Activated T-cell treated with anti-CD3 and anti-CD28 coated beads for 48 hours (primary cell): ENCODE results near the gene CST1.

Experiments used
- DNase-seq: peaks from one replicate; pipeline ENCODE4 v3.0.0-alpha.2; 2020; ENCODE audit warnings: low read depth

Gene CST1

DNA sequence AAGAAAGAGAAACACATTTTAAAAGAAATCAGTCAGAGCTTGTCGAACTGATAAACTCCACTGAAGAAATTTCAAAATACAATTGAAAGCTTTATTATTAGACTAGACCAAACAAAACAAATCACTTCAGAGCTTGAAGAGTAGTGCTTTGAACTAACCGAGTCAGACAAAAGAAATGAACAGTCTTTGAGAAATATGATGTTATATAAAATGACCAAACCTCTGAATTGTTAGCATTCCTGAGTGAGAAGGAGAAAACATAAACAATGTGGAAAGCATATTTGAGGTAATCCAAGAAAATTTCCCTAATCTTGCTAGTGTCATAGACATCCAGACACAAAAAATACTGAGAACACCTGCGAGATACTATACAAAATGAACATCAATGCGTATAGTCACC, 48.7 kb downstream of the CST1 start:
- DNase-seq, result no peak

DNA sequence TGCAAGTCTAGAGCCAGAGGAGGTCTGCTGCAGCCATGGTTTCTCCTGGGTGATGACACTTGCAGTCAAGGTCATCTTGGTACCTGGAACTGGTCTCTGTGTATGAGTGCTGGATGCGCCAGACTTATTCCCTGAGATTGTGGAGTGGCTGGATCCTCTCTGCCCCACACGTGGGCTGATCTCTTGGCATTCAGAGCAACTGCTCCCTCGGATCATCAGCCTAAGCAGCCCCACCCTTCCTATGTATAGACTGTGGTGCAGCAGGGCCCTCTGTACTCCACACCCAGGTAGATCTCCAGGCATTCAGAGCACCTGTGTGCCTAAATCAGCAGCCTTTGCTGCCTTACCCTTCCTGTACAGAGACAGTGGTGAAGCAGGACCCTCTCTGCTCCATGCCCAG, 49.8 kb downstream of the CST1 start:
- DNase-seq, result no peak

DNA sequence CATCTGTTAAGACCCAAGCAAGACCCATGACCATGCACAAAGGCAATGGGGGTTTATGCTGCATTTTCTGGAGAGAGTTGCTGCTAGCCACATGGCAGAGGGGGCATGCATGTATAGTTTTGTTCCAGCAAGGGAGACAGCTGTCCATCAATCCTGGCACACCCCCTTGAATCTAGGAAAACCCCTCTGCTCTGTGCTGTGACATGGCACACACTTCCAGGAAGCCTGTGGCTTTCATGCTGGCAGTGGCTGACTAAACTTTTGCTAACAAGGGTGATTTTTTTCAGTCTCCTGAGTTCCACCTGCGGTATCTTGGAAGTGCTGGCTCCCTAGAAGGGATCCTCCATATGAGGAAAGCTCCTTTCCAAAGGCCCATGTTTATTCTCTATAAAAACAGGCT, 52.8 kb downstream of the CST1 start:
- no peak for DNase-seq
